IgD-negative memory B cell (primary cell): Measurements from ENCODE around the gene ST8SIA4. TPM values are rescaled to one million over a fixed set of nuclear protein-coding genes. Genes with fewer than 3 reads are reported as not detected.

Source experiments
- H3K27ac Mint-ChIP-seq, 3 donors: one replicate each; pipeline ENCODE4 v1.8.0; 2020 to 2022; ENCODE audit warnings: mild to moderate bottlenecking in 3 of 3, mixed read lengths in 3 of 3, moderate library complexity in 1 of 3
- H3K27me3 Mint-ChIP-seq: one replicate; pipeline ENCODE4 v1.8.0; 2021; ENCODE audit warnings: mixed read lengths
- H3K36me3 Mint-ChIP-seq: one replicate; pipeline ENCODE4 v1.8.0; 2020; ENCODE audit warnings: mild to moderate bottlenecking, mixed read lengths
- H3K4me1 Mint-ChIP-seq, 3 donors: one replicate each; pipeline ENCODE4 v1.8.0; 2020 to 2022; ENCODE audit warnings: mixed read lengths in 3 of 3, mild to moderate bottlenecking in 1 of 3
- H3K4me3 Mint-ChIP-seq, 4 donors: one replicate each; pipeline ENCODE4 v1.8.0; 2020 to 2022; ENCODE audit warnings: mild to moderate bottlenecking in 4 of 4, mixed read lengths in 4 of 4, moderate library complexity in 3 of 4
- H3K9me3 Mint-ChIP-seq, 3 donors: one replicate each; pipeline ENCODE4 v1.8.0; 2020 to 2021; ENCODE audit warnings: mixed read lengths in 3 of 3, mild to moderate bottlenecking in 1 of 3
- polyA plus RNA-seq: library from polyadenylated mRNA; unstranded; fragments of 300-500 nt; fragmentation: Illumina TruSeq; gene quantifications from one replicate; pipeline ENCODE4 v1.2.3, GENCODE V29; 2021

Gene ST8SIA4
- polyA plus RNA-seq, 1 donor from 2014 or later = 24.2 TPM

DNA sequence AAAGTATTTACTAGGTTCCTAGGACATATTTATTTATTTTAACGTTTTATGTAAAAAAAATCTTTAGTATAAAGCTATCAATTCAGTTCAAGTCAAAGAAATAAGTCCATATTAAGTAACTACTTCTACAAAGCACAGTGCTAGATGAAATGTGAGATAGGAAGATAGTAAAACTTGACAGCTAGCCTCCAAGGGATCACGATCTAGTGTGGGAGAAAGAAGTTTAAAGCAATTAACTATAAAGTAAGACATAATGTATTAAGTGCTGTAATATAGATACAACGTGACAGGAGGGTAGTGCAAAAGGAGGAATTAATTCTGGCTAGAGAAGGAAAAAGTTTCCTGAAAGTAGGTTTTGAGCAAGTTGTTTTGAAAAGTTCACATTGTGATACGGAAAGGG, 134.9 kb downstream of the ST8SIA4 start:
- Mint-ChIP-seq H3K27ac (no peak overlapping the region), H3K9me3 (no peaks in the 10 kb centered on the region), H3K36me3 (no peaks in the 10 kb centered on the region), H3K4me1 (peaks cover 0 to 2% (median 0%) of the 10 kb centered on the region in 3 donors), H3K4me3 (no peak overlapping the region), H3K27me3 (peaks cover 4% of the 10 kb centered on the region)

- peaks cover 4% of the 10 kb centered on the region for H3K27me3 Mint-ChIP-seq
- H3K4me3 Mint-ChIP-seq = no peak overlapping the region
- no peaks in the 10 kb centered on the region for H3K9me3 Mint-ChIP-seq
- H3K4me1 Mint-ChIP-seq = no peaks in the 10 kb centered on the region
- H3K27ac Mint-ChIP-seq = no peak overlapping the region
- no peaks in the 10 kb centered on the region for H3K36me3 Mint-ChIP-seq
These were observed 140.1 kb downstream of the ST8SIA4 start for GRCh38 chr5:100762995-100763394.

- H3K4me3 Mint-ChIP-seq = no peak overlapping the region
- no peaks in the 10 kb centered on the region for H3K36me3 Mint-ChIP-seq
- peaks cover 4% of the 10 kb centered on the region for H3K27me3 Mint-ChIP-seq
- no peak overlapping the region for H3K27ac Mint-ChIP-seq
- H3K4me1 Mint-ChIP-seq = no peaks in the 10 kb centered on the region
- H3K9me3 Mint-ChIP-seq = no peaks in the 10 kb centered on the region
These were observed 141.0 kb downstream of the ST8SIA4 start for GRCh38 chr5:100762108-100762507.

- H3K4me3 Mint-ChIP-seq = no peak overlapping the region
- H3K9me3 Mint-ChIP-seq = no peaks in the 10 kb centered on the region
- H3K27ac Mint-ChIP-seq = no peak overlapping the region
- no peaks in the 10 kb centered on the region for H3K4me1 Mint-ChIP-seq
- H3K36me3 Mint-ChIP-seq = no peaks in the 10 kb centered on the region
- peaks cover 4% of the 10 kb centered on the region for H3K27me3 Mint-ChIP-seq
These were observed 141.9 kb downstream of the ST8SIA4 start for GRCh38 chr5:100761192-100761591.

DNA sequence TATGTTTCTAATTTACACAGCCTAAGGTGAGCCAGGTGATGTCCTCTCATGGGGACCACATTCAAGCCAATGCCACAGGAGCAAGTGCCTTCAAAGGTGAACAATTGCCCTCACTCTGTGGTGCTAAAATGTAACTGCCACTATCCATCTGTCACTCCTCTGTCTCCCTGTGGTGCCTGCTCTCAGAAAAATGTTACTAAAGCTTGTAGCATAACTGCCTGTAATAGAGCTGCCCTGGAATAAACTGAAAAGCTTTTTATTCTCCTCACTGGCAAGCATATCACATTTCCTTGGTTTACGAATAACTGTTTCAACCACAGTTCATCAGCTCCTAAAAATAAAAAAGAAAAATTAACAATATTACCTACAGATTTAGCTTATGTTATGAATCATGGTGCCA, 142.4 kb downstream of the ST8SIA4 start:
- Mint-ChIP-seq H3K4me1 (no peaks in the 10 kb centered on the region), H3K4me3 (no peak overlapping the region), H3K27ac (no peak overlapping the region), H3K27me3 (peaks cover 2% of the 10 kb centered on the region), H3K36me3 (no peaks in the 10 kb centered on the region), H3K9me3 (no peaks in the 10 kb centered on the region)

DNA sequence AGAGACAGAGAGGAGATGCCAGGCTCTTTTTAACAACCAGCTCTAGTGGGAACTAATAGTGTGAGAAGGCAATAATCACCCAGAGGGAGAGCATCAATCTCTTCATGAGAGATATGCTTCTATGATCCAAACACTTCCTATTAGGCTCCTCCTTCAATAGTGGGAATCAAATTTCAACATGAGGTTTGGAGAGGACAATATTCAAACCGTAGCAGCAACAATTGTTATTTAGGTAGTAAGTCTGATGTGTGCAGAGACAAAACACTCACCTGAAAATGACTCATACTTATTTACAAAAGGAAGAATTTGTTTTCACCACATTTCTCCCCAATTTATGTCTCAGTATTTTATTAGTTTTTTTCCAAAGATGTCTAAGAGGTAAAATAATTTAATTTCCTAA, 144.3 kb downstream of the ST8SIA4 start:
- Mint-ChIP-seq H3K27me3 (no peaks in the 10 kb centered on the region), H3K36me3 (no peaks in the 10 kb centered on the region), H3K4me1 (no peaks in the 10 kb centered on the region), H3K4me3 (no peak overlapping the region), H3K27ac (no peak overlapping the region), H3K9me3 (no peaks in the 10 kb centered on the region)

- H3K4me3 Mint-ChIP-seq = no peak overlapping the region
- no peaks in the 10 kb centered on the region for H3K36me3 Mint-ChIP-seq
These were observed 144.8 kb downstream of the ST8SIA4 start for GRCh38 chr5:100758306-100758705.

GRCh38 chr5:100757618-100758017, 145.5 kb downstream of the ST8SIA4 start:
- Mint-ChIP-seq H3K36me3 (no peaks in the 10 kb centered on the region), H3K4me1 (no peaks in the 10 kb centered on the region), H3K4me3 (no peak overlapping the region), H3K9me3 (no peaks in the 10 kb centered on the region), H3K27ac (no peak overlapping the region), H3K27me3 (no peaks in the 10 kb centered on the region)

More at GRCh38 chr5:100758306-100758705, 144.8 kb downstream of the ST8SIA4 start:
- Mint-ChIP-seq H3K27me3 (no peaks in the 10 kb centered on the region), H3K27ac (no peak overlapping the region), H3K9me3 (no peaks in the 10 kb centered on the region), H3K4me1 (no peaks in the 10 kb centered on the region)
